MM.1S (cell line): Measurements from ENCODE around the gene TRAM2.

Experiments
- EZH2 ChIP-seq: fragments of 300-600 bp; sonication (generic); optimal IDR thresholded peaks from 2 replicates; pipeline ENCODE3; 2017; ENCODE audit warnings: low read depth, mild to moderate bottlenecking, antibody characterized with exemption, low read length, mixed read lengths
- EZH2phosphoT487 ChIP-seq: fragments of 300-600 bp; sonication (generic); IDR thresholded peaks from 2 replicates; pipeline ENCODE4 v1.6.1; 2018; ENCODE audit warnings: antibody characterized with exemption, low read length
- TF ChIP-seq, protein P1 (sequence below): fragments of 300-600 bp; sonication (generic); IDR thresholded peaks from 2 replicates; pipeline ENCODE4 v1.5.1; 2016; ENCODE audit warnings: antibody characterized with exemption, low read length, mixed read lengths

DNA sequence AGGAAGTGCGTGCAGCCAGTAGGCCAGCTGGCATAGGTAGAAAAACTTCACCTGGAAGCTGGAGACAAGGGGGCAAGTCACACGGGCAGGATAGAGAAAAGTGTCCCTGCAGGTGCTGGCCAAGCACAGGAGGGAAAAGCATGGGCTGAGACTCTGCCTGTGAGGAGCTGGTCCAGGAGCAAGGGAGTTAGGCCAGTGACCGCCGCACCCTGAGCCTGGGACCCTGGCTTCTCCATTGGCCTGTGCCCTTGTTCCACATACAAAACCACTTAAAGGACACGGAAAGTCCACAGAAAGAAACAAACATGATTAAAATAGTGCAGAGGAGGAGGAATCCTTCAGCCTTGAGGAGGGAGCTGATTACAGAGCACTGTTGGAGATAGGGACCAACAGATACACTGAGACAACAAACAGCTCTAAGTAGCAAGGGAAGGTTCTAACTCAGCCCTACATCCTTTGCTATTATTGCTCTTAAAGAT, 68.6 kb downstream of the TRAM2 start:
- TF ChIP-seq EZH2phosphoT487 (no peak), EZH2 (no peak)
- TF ChIP-seq, protein P1, sequence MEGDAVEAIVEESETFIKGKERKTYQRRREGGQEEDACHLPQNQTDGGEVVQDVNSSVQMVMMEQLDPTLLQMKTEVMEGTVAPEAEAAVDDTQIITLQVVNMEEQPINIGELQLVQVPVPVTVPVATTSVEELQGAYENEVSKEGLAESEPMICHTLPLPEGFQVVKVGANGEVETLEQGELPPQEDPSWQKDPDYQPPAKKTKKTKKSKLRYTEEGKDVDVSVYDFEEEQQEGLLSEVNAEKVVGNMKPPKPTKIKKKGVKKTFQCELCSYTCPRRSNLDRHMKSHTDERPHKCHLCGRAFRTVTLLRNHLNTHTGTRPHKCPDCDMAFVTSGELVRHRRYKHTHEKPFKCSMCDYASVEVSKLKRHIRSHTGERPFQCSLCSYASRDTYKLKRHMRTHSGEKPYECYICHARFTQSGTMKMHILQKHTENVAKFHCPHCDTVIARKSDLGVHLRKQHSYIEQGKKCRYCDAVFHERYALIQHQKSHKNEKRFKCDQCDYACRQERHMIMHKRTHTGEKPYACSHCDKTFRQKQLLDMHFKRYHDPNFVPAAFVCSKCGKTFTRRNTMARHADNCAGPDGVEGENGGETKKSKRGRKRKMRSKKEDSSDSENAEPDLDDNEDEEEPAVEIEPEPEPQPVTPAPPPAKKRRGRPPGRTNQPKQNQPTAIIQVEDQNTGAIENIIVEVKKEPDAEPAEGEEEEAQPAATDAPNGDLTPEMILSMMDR = no peak
